Esophagus squamous epithelium (tissue), 5 donors: ENCODE results near the gene TTYH3. TPM values are rescaled to one million over a fixed set of nuclear protein-coding genes. Genes with fewer than 3 reads are reported as not detected.

ENCODE experiments used
- DNase-seq: peaks from one replicate; lab custom pipeline; 2025; lab: John Stamatoyannopoulos, UW
- H3K27ac ChIP-seq, 4 donors: fragments of 200-600 bp; sonication (generic); one replicate each; pipeline ENCODE4 v1.5.1; 2016 to 2019; ENCODE audit warnings: mild to moderate bottlenecking in 1 of 4
- H3K27me3 ChIP-seq, 4 donors: fragments of 200-600 bp; sonication (generic); 1 replicate in 3 of 4; 2 replicates in 1 of 4; pipeline versions ENCODE4 v1.5.1 to v1.6.0; 2017 to 2021; ENCODE audit warnings: antibody characterized with exemption in 1 of 4
- H3K36me3 ChIP-seq, 3 donors: fragments of 200-600 bp; sonication (generic); one replicate each; pipeline ENCODE4 v1.5.1; 2016 to 2019
- H3K4me1 ChIP-seq, 3 donors: fragments of 200-600 bp; sonication (generic); one replicate each; pipeline ENCODE4 v1.5.1; 2017 to 2019
- H3K4me3 ChIP-seq, 4 donors: fragments of 200-600 bp; sonication (generic); 1 replicate in 3 of 4; 2 replicates in 1 of 4; pipeline ENCODE4 v1.5.1; 2016 to 2019; ENCODE audit warnings: mild to moderate bottlenecking in 2 of 4, moderate library complexity in 1 of 4
- H3K9me3 ChIP-seq, 3 donors: fragments of 200-600 bp; sonication (generic); one replicate each; pipeline ENCODE4 v1.5.1; 2016 to 2019
- CTCF ChIP-seq, 6 experiments: fragments of 450-650 bp in 4 of 6; fragments of 200-600 bp in 2 of 6; sonication (generic) in 2 of 6; IDR thresholded peaks; one replicate each; pipeline ENCODE4 v1.5.1; 2016 to 2019; ENCODE audit warnings: antibody characterized with exemption in 6 of 6, mild to moderate bottlenecking in 4 of 6, moderate library complexity in 4 of 6
- POLR2A ChIP-seq, 4 donors: fragments of 450-650 bp; IDR thresholded peaks; one replicate each; pipeline ENCODE4 v1.6.1; 2017; ENCODE audit warnings: antibody characterized with exemption in 4 of 4, mild to moderate bottlenecking in 4 of 4, moderate library complexity in 3 of 4
- WGBS, 2 donors: methylation state at CpG; one replicate each; pipeline ENCODE4 v1.1.5; 2018; 5-methylcytosine and 5-hydroxymethylcytosine counted together
- intact Hi-C: fragments of 100-400 bp; cut with DNase I; formaldehyde crosslinking; loops from one replicate; pipeline ENCODE4 v1.15.0; 2022
- total RNA-seq, 4 donors: library from RNA; depleted of rRNA; stranded (reverse); fragments of >200 nt; gene quantifications; one replicate each; pipeline ENCODE4 v1.1.0, GENCODE V29; 2016
- donor health status: DM: yes; HTN: yes; CAD: no.

Gene TTYH3
- total RNA-seq, 4 donors from 2014 or later, result 4.7 to 23.1 (median 10.2) TPM

DNA sequence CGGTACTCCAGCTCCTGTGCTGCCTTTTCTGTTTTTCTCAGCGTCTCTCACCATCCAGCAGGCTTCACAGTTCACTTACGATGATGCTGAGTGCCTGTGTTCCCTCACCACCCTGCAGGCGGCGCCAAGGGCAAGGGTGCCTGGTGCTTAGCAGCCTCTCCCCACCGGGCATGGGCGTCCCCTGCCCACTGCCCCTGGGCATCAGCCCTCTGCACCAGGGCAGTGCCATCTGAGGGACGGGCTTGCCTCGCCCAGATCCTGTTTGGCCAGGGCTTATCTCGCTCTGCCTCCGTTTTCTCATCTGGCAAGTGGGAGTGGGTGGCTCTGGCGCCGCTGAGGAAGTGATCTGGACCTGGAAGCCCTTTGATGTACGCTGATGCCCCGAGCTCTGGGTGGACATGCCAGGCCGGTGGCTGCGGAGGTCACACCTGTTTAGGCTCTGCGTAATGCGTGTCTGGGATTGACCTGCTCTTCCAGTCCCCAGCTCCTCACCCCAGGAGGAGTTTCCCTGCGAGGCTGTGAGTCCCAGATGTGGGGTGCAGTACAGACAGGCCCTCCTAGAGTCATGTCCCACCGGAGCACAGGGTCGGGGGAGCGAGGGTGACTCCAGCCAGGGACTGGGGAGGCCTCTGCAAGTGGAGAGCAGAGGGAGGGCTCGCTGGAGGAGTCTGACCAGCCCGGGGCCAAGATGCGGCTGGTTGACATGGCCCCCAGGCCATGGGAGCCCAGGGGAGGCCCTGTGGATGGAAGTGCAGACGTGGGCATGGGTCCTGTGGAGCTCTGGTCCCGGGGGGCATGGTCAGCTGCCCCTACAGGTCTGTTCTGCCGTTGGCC lies 11.8 kb downstream of the TTYH3 start:
- Histone ChIP-seq H3K9me3 (no peaks in the 10 kb centered on the region), H3K36me3 (peaks cover 0 to 19% (median 17%) of the 10 kb centered on the region in 3 donors), H3K4me1 (peaks cover 31 to 66% (median 44%) of the 10 kb centered on the region in 3 donors), H3K27ac (peak overlapping the region in 2 of 4 donors; percentile 5 to 9), H3K27me3 (no peaks in the 10 kb centered on the region), H3K4me3 (no peak overlapping the region)
- intact Hi-C loops, result no loop called here
- TF ChIP-seq POLR2A (IDR thresholded peaks at IDR 0.05) (no peak), CTCF (IDR thresholded peaks at IDR 0.05) (peak in 1 of 6 experiments; percentile 28)
- 81 to 94% methylated on average over 6 to 8 of the region's 29 CpGs for WGBS, 2 donors
- DNase-seq, result no peak

- Histone ChIP-seq H3K9me3 (no peaks in the 10 kb centered on the region), H3K27ac (peak overlapping the region in 2 of 4 donors; percentile 5 to 9), H3K4me1 (peaks cover 30 to 60% (median 39%) of the 10 kb centered on the region in 3 donors), H3K27me3 (no peaks in the 10 kb centered on the region), H3K4me3 (no peak overlapping the region), H3K36me3 (peaks cover 0 to 24% (median 17%) of the 10 kb centered on the region in 3 donors)
- intact Hi-C loops, result no loop called here
- WGBS, 2 donors, result 50% methylated on average over 2 of the region's 6 CpGs; no CpG with 5 or more reads in 1 of the 2 donors
- no peak for DNase-seq
- TF ChIP-seq CTCF (IDR thresholded peaks at IDR 0.05) (no peak), POLR2A (IDR thresholded peaks at IDR 0.05) (no peak)
Observed at GRCh38 chr7:2644220-2644561, 12.4 kb downstream of the TTYH3 start.

DNA sequence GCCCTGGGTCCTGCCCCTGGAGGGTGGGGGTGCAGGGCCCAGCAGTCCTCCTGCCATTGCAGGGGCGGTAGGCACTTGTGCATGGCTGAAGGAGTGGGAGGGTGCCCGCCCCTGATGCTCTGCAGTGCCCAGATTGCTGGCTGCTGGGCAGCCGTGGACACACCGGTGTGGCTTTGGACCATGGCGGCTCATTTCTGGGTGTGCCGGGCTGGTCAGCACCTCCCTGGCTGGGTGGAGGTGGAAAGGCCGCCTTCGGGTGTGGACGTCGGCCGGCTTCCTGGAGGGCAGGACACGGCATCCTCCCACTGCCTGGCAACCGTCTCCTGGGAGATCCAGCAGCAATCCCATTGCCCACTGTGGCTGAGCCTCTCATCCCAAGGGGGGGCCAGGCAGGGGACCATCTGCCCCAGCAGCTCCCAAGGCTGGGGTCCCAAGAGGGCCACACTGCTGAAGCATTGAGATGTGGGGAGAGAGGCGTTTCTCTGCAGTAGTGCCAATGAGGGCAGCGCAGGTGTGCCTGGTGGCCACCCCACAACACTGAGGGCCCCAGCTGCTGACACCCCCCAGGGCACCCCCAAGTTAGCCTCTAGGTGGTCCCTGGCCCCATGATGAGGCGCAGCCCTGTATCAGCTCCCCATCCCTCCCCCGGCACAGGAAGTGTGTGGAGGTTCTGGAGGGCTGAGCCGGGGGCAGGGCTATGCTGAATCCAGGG lies 12.9 kb downstream of the TTYH3 start:
- Histone ChIP-seq H3K27me3 (no peaks in the 10 kb centered on the region), H3K4me1 (peaks cover 30 to 55% (median 39%) of the 10 kb centered on the region in 3 donors), H3K9me3 (no peaks in the 10 kb centered on the region), H3K36me3 (peaks cover 0 to 29% (median 17%) of the 10 kb centered on the region in 3 donors), H3K4me3 (no peak overlapping the region), H3K27ac (peak overlapping the region in 2 of 4 donors; percentile 5 to 13)
- WGBS, 2 donors, result 40 to 60% methylated on average over 1 to 2 of the region's 18 CpGs
- intact Hi-C loops, result no loop called here
- DNase-seq, result no peak
- TF ChIP-seq POLR2A (IDR thresholded peaks at IDR 0.05), result no peak
- TF ChIP-seq CTCF (IDR thresholded peaks at IDR 0.05), result no peak

GRCh38 chr7:2645274-2645868 lies 13.6 kb downstream of the TTYH3 start:
- Histone ChIP-seq H3K9me3 (no peaks in the 10 kb centered on the region), H3K36me3 (peaks cover 0 to 30% (median 17%) of the 10 kb centered on the region in 3 donors), H3K4me1 (peaks cover 27 to 49% (median 38%) of the 10 kb centered on the region in 3 donors), H3K4me3 (no peak overlapping the region), H3K27me3 (no peaks in the 10 kb centered on the region), H3K27ac (peak overlapping the region in 2 of 4 donors; percentile 13 to 25)
- no peak for DNase-seq
- TF ChIP-seq POLR2A (IDR thresholded peaks at IDR 0.05) (peak in 1 of 4 donors; percentile 9), CTCF (IDR thresholded peaks at IDR 0.05) (no peak)
- intact Hi-C loops, result no loop called here
- WGBS, 2 donors, result 10% methylated on average over 2 of the region's 14 CpGs; no CpG with 5 or more reads in 1 of the 2 donors
